Tibial artery (tissue), 4 donors: ENCODE results near the gene ATP11B.

Experiments
- DNase-seq, 2 donors: peaks; one replicate each; pipeline ENCODE4 v3.0.0-alpha.2; 2019
- H3K27ac ChIP-seq, 2 donors: fragments of 200-600 bp; sonication (generic) in 1 of 2; 1 replicate in 1 of 2; 2 replicates in 1 of 2; pipeline ENCODE4 v1.5.1; 2018 to 2019; ENCODE audit warnings: mild to moderate bottlenecking in 1 of 2
- H3K27me3 ChIP-seq, 2 donors: fragments of 200-600 bp; sonication (generic) in 1 of 2; one replicate each; pipeline versions ENCODE4 v1.5.1 to v1.6.0; 2016 to 2019
- H3K36me3 ChIP-seq, 3 donors: fragments of 200-600 bp; sonication (generic) in 2 of 3; one replicate each; pipeline ENCODE4 v1.5.1; 2016 to 2019; ENCODE audit warnings: mild to moderate bottlenecking in 2 of 3
- H3K4me1 ChIP-seq, 4 donors: fragments of 200-600 bp; sonication (generic) in 2 of 4; 1 replicate in 3 of 4; 2 replicates in 1 of 4; pipeline ENCODE4 v1.5.1; 2016 to 2019
- H3K4me3 ChIP-seq, 2 donors: fragments of 200-600 bp; sonication (generic) in 1 of 2; 1 replicate in 1 of 2; 2 replicates in 1 of 2; pipeline ENCODE4 v1.5.1; 2018 to 2019; ENCODE audit warnings: mild to moderate bottlenecking in 2 of 2
- H3K9me3 ChIP-seq, 3 donors: fragments of 200-600 bp; sonication (generic) in 1 of 3; one replicate each; pipeline ENCODE4 v1.5.1; 2016 to 2019
- CTCF ChIP-seq, 2 experiments: fragments of 200-600 bp in 1 of 2; fragments of 450-650 bp in 1 of 2; IDR thresholded peaks; one replicate each; pipeline ENCODE4 v1.5.1; 2017 to 2019; ENCODE audit warnings: antibody characterized with exemption in 2 of 2, mild to moderate bottlenecking in 1 of 2, moderate library complexity in 1 of 2
- intact Hi-C: fragments of 100-400 bp; cut with DNase I; formaldehyde crosslinking; loops from one replicate; pipeline ENCODE4 v1.15.0; 2023; ENCODE audit warnings: low total_unique reads

The ATP11B gene

GRCh38 chr3:182921665-182922355 lies 128.5 kb downstream of the ATP11B start:
- H3K4me3 ChIP-seq, result no peak overlapping the region
- intact Hi-C loops, result no loop called here

GRCh38 chr3:182925330-182925943 lies 132.1 kb downstream of the ATP11B start:
- no peaks in the 10 kb centered on the region for H3K27me3 ChIP-seq
- peaks cover 0 to 5% (median 0%) of the 10 kb centered on the region in 4 donors for H3K4me1 ChIP-seq
- intact Hi-C loops, result no loop called here
- no peaks in the 10 kb centered on the region for H3K36me3 ChIP-seq
- H3K27ac ChIP-seq, result no peak overlapping the region
- no peak overlapping the region for H3K4me3 ChIP-seq
- TF ChIP-seq CTCF (IDR thresholded peaks at IDR 0.05), result no peak
- H3K9me3 ChIP-seq, result no peaks in the 10 kb centered on the region
- DNase-seq, result no peak

More at GRCh38 chr3:182921665-182922355, 128.5 kb downstream of the ATP11B start:
- Histone ChIP-seq H3K4me1 (peaks cover 0 to 5% (median 0%) of the 10 kb centered on the region in 4 donors), H3K27ac (no peak overlapping the region), H3K9me3 (no peaks in the 10 kb centered on the region), H3K27me3 (no peaks in the 10 kb centered on the region), H3K36me3 (peaks cover 0 to 4% (median 0%) of the 10 kb centered on the region in 3 donors)
- DNase-seq, result no peak
- TF ChIP-seq CTCF (IDR thresholded peaks at IDR 0.05), result no peak

DNA sequence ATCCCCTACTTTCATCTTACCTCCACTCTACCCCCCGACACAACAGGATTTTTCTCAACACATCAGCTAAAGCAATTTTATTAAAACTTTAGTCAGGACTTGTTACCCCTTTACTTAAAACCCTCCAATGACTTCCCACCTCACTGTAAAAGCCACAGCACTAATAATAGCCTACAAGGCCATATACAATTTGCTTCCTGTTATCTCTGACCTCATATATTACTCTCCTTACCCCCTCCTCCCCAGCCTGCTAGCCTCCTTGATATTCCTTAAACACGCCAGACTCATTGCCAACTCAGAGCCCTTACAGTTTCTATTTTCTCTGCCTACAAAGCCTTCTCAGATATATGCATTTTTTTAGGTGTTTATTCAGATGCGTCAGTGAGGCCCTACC lies 132.6 kb downstream of the ATP11B start:
- Histone ChIP-seq H3K4me3 (no peak overlapping the region), H3K27ac (no peak overlapping the region), H3K9me3 (no peaks in the 10 kb centered on the region), H3K36me3 (no peaks in the 10 kb centered on the region), H3K4me1 (peaks cover 0 to 5% (median 0%) of the 10 kb centered on the region in 4 donors), H3K27me3 (no peaks in the 10 kb centered on the region)
- DNase-seq, result no peak
- intact Hi-C loops, result no loop called here
- TF ChIP-seq CTCF (IDR thresholded peaks at IDR 0.05), result no peak

- Histone ChIP-seq H3K9me3 (peaks cover 0 to 10% (median 8%) of the 10 kb centered on the region in 3 donors), H3K4me3 (no peak overlapping the region), H3K36me3 (peaks cover 0 to 5% (median 0%) of the 10 kb centered on the region in 3 donors), H3K27ac (no peak overlapping the region), H3K27me3 (no peaks in the 10 kb centered on the region), H3K4me1 (no peaks in the 10 kb centered on the region)
- intact Hi-C loops, result no loop called here
- TF ChIP-seq CTCF (IDR thresholded peaks at IDR 0.05), result no peak
- no peak for DNase-seq
Observed at GRCh38 chr3:182935803-182936202, 142.5 kb downstream of the ATP11B start.

- no peak for TF ChIP-seq CTCF (IDR thresholded peaks at IDR 0.05)
- Histone ChIP-seq H3K36me3 (peaks cover 0 to 5% (median 0%) of the 10 kb centered on the region in 3 donors), H3K4me3 (no peak overlapping the region), H3K9me3 (peaks cover 0 to 10% (median 8%) of the 10 kb centered on the region in 3 donors), H3K4me1 (no peaks in the 10 kb centered on the region), H3K27me3 (no peaks in the 10 kb centered on the region), H3K27ac (no peak overlapping the region)
- intact Hi-C loops, result no loop called here
- no peak for DNase-seq
Observed at GRCh38 chr3:182936239-182936917, 143.1 kb downstream of the ATP11B start.
